Glomerular visceral epithelial cell (primary cell): Measurements from ENCODE around the gene PIGH.
"Not testable (repeated sequence)": the region's sequence is repeated elsewhere in the genome, so short reads cannot be mapped to it uniquely, and the experiment has no call there.

Experiments
- DNase-seq: peaks from one replicate; pipeline ENCODE4 v3.0.0-alpha.2; 2016; ENCODE audit errors: extremely low spot score

Gene PIGH

DNA sequence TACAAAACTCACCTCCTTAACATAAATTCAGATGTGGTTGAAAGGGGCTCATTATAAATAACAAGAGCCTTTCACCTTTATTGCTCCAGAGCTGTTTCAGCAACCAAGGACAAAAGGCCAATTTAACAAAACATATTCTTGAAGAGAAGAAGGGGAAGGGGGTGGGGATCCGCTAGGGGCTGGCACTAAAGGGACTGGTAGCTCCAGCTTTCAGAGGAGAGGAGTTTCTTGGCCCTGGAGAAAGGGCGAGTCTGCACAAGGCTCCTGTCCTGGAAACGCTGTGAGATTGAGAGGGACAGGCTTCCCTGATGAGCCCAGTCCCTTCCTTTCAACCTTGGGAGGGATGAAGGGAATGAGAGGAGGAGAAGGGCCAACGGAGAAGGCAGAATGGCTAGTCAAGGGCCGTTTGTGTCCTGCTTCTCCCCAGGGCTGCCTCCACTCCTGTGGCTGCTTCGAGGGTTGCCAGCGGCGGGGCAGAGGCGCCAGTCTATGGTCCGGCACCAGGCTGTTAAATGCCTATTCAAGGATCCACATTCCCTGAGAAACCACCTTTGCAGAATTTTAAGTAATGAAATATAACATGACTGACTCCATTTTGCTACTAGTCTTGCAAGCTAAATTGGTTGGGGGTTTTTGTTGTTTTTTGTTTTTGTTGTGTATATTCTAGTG lies 9.7 kb upstream of the PIGH start:
- DNase-seq: no peak

DNA sequence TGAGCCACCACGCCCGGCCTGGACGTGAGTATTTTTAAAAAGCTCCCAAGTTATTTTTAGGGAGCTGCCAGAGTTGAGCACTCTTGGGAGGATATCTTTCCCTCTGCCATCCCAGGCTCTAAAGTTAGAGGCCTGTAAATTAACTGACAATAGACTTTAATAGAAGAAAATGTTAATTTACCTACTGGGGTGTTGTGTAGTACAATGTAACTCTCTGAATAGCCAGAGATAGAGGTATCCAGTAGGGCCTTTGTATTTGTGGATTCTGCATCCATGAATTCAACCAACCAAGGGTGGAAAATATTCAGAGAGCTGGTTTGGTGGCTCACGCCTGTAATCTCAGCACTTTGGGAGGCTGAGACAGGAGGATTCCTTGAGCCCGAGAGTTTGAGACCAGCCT lies 7.6 kb upstream of the PIGH start:
- DNase-seq: no peak

DNA sequence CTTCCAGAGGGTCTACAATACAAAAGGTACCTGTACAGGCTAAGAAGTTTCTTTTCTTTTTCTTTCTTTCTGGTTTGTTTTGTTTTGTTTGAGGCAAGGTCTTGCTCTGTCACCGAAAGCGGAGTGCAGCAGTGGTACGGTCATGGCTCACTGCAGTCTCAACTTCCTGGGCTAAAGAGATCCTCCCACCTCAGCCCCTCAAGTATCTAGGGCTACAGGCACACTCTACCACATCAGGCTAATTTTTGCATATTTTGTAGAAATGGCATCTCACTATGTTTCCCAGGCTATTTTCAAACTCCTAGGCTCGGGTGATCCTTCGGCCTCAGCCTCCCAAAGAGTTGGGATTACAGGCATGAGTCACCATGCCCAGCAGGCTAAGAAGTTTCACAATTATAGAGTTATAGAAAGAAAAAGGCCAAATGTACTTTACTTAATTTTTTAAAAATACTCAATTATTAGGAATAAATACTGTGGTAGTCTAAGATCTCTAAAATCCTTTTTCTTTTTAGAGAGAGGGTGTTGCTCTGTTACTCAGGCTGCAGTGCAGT lies 3.0 kb upstream of the PIGH start:
- DNase-seq: no peak

DNA sequence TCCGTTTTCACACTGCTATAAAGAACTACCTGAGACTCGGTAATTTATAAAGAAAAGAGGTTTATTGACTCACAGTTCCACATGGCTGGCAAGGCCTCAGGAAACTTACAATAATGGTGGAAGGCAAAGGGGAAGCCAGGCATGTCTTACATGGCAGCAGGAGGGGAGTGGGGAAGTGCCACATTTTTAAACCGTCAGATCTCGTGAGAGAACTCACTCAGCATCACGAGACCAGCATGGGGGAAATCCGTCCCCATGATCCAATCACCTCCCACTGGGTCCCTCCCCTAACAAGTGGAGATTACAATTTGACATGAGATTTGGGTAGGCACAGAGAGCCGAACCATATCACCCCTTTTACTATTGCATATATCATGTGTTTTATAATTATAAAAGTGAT lies 2.0 kb upstream of the PIGH start:
- DNase-seq: no peak

DNA sequence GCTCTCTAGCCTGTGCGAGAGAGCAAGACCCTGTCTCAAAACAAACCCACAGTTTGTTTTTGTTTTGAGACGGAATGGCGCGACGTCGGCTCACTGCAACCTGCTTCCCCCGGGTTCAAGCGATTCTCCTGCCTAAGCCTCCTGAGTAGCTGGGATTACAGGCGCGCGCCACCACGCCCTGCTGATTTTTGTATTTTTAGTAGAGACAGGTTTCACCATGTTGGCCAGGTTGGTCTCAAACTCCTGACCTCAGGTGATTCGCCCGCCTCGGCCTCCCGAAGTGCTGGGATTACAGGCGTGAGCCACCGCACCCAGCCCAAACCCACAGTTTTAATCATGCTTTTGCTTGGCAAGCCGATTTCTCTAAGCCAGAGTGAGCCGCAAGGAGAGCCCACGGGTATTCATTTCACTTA lies 500 bp upstream of the PIGH start:
- DNase-seq: not testable (repeated sequence)

DNA sequence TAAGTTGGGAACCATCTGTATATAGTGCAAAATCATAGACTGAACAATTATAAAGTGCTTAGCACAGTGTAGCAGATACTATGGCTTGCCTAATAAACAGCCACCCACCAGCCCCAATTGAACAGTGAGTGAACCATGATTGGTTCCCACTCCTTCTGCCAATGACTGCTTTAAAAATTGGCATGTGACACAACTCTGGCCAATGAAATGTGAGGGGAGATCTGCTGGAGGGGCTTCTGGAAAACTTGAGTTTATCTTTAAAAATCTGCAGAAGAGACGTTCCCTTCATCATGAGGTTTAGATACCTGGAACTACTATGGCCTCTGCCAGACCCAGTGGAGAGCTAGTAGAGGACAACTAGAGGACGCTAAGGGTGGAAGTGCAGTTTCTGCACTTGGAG lies 4.7 kb downstream of the PIGH start:
- DNase-seq: no peak

DNA sequence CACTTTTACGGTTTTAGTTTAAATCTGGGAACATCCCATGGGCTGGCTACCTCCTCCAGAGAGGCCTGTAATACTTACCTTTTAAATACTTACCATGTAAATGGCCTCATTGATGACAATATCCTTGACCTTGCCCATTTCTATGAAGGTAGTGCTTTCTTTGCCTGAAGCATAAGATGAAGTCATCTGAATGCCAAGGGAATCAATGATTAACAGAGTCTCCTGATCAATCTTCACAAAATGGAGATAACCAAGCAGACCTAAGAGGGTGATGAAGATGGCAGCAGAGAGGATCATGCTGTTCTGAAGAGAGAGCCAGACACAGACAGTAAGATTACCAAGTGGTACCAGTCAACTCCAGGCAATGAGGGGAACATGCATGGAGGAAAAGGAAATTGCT lies 6.4 kb downstream of the PIGH start:
- not testable (repeated sequence) for DNase-seq

DNA sequence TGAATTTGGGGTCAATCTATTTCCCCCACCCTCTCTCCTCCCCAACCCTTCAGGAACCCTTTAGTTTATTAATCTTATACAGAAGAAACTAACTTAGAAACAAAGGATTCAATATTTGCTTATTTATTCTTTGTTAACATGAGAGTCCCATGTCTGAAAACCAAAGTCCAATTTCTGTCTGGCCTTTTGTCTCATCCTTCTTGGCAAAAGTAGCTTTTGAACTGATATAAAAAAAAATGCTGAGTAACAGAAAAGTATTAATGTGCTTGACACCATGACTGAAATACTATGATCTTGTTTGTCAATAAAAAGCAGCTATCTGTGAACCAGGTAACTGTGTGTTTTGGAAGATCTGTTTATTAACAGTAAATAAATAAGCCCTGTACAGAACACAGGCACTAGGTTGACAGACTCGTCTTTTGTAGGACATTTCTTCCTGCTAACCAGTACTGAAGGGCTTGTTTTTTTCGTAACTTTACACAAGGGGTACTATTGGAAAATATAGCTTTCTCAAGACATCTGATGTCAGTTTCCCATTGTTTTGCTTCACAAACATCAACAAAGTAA lies 10.8 kb downstream of the PIGH start:
- no peak for DNase-seq

DNA sequence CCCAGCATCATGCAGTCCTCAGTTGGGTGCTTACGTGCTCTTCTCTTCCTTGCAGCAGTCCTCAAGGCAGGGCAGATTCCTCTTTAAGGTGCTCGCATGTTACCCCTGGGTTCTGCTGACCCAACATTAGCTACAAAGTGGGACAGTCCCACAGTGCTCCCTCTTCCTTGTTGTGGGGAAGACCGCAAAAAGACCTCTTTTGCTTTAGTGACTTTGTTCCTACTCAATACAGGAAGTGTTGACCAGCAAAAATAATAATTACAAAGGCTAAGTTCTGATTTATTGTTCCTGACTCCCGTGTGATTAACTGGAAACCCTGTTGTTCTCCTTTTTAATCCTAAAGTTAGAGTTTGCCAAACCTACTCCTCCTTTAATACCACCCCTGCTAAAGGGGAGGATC lies 13.7 kb downstream of the PIGH start:
- no peak for DNase-seq

DNA sequence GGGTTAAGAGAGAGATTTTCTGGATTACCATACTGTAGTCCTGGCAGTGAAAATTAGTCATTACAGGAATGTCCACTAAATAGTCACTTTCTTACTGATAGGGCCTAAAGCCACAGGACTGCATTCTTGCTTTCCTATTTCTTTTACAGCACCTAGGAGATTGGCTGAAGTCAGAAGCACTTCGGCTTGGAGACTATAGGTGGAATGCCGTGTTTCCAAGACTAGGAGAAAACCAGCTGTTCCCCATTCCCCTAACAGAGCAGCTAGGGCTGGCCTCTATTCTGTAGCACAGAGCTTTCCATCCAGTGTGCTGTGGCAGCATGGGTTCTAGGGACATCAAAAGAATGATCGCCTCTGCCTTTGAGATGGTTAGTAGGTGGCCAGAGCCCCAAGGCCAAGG lies 15.1 kb downstream of the PIGH start:
- no peak for DNase-seq

DNA sequence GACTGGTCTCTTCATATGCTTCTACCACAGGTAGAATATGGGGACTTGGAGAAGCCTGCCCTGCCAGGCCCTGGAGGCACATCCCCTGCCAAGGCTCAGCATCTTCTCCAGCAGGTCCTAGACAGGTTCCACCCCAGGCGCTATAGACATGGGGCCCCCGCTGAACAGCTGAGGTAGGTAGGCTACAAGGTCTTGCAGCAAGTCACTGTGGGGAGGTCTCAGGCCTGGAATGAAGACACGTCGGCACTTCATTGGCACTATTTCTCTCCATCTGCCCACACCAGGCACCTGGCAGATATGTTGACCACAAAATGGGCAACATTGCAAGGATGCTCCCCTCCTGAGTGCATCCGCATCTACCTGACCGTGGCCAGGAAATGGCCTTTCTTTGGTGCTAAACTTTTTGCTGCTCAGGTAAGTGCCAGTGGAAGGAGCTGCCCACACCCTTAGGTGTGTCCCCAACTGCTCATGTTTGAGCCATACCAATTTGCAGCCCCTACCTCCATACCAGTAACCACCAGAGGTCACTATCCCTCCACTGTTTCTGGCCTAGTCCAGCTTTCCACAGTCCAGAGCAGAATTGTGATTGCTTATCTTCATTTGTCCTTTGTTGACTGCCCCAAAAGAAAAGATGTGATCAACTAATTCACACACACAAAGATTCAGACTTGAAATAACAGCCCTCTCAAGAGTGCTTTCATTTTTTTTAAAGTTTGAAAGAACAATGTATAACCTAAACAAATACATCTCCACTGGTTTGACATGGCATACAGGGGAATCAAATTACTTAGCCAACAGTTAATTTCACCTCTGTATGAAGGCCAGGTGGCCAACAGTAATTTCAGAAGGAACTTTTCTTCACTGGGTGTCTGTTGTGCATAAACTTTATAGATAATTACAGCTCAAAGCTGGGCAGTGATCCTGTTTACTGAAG lies 16.1 kb downstream of the PIGH start:
- DNase-seq: peak; percentile 42

DNA sequence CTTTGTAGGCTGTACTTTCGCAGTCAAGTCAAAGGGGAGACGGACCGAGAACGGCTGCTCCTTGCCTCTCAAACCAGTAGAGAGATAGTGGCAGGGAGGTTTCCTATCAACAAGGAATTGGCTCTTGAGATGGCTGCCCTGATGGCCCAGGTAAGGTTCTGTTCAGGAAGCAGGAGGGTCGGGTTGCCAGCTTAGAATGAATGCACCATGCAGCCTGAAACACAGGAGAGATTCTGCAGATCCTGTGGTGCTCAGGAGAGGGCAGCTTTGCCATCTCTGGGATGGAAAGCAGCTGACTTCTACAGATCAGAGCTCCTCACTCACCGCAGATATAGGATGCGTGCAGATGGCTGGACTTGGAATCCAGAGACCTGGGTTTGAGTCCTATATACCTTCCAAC lies 18.0 kb downstream of the PIGH start:
- no peak for DNase-seq

DNA sequence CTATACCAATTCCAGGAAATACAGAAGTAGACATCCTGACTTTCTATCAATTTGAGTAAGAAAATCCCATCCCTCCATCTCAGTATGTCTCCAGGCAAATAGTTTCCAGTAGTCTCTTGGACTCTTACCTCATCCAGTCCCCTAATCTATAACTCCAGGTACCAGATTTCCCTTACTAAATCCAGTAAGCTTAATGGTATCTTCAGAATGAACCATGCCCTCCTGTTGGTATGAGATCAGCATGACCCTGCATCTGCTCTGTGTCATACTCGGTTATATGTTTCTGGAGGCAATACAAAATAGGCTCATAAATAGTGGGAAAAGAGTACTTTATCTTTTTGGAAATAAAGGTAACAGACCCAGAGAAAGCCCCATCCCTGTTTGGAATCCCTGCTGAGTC lies 18.4 kb downstream of the PIGH start:
- no peak for DNase-seq

DNA sequence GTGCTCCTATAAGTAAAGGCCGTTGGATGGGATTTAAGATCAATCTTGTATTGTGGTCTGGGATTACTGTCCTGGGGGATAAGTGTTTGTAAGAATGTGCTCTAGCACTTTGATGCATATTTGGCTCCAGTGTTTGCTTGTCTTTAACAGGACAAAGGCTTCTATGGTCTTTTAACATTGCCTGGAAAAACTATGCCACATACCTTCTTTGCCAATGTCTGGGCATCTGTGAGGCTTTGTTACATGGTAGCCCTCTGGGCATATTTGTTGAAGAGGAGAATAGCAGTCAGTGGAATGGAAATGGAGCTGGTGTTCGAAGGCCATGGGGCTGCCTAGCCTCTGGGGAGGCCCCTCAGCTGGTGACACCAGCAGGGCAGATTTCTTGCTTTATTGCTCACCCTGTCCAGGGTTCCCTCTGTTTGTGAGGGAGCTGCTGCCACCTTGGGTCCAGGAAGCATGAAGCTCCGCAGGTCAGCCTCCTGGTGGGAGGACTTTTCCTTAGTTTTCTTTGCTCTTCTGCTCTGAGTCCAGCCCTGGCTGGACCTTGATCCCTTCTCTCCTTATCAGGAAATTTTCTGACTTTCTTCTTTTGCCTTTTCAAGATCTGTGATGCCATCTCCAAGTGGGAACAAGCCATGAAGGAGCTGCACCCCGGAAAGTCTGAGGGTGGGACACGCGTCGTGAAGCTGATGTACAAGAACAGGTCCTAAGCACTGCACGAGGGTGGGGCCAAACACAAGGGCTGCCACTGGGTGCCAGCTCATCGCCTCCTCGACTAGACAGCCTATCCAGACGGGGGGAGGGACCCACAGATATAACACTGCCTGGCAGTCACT lies 19.5 kb downstream of the PIGH start:
- DNase-seq: no peak

DNA sequence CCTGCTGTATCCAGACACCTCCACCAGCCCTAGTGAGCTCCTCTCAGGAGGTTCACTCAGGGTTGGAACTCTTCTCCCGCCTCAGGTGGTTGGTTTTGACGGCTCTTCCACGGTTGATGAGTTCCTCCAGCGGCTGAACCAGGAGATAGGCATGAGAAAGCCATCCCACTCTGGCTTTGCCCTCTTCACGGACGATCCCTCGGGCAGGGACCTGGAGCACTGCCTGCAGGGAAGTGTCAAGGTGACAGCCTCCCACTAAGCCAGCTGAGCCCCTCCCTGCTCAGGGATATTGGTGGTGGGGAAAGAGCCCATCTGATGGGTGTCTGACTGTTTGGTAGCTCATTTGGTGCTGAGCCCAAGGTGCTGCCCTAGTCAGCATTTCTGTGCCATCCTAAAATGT lies 20.4 kb downstream of the PIGH start:
- no peak for DNase-seq

DNA sequence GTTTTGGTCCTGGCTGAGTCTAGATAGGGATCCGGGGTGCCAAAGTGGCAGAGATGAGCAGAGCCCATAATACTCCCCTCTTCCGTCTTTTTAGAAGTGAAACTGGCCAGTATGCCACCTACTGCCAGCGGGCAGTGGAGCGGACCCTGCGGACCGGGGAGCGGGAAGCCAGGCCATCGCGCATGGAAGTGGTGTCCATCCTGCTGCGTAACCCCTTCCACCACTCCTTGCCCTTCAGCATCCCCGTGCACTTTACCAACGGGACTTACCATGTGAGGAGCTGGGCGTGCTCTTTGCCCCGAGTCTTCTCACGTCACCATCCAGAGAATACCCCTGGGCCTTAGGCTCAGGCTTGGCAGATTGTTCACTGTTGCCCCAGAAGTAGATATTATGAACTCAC lies 21.0 kb downstream of the PIGH start:
- DNase-seq: no peak

DNA sequence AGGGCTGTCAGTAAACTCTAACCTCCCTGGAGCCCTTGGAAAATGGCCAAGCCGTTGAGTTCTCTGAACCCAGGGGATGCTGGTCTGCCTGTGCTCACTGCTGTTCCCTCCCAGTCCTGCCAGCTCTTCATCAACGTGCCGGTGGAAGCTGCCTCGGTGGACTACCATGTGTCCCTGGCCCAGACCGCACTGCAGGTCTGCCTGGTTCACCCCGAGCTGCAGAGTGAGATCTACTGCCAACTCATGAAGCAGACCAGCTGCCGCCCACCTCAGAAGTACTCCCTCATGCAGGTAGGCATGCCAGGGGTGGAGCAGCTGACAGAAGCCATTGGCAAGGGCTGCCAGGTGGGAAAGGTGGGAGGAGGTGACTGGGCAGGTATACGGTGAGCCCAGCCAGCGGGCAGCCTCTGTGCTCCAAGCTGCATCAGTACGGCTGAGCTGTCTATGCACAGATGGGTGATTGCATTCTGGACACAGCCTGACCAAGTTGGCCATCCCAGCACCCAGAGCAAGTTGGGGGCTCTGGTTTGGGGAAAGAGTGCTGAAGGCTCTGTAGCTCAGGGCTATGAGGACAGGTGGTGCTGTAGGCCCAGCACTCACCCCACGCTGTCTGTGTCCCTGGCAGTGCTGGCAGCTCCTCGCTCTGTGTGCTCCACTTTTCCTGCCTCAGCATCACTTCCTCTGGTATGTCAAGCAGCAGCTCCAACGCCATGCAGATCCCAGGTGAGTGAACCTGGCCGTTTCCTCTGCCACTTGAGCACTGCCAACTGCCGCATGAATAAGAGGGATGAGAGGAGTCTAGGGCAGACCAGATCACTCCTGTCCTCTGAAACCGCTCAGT lies 21.9 kb downstream of the PIGH start:
- DNase-seq: no peak

DNA sequence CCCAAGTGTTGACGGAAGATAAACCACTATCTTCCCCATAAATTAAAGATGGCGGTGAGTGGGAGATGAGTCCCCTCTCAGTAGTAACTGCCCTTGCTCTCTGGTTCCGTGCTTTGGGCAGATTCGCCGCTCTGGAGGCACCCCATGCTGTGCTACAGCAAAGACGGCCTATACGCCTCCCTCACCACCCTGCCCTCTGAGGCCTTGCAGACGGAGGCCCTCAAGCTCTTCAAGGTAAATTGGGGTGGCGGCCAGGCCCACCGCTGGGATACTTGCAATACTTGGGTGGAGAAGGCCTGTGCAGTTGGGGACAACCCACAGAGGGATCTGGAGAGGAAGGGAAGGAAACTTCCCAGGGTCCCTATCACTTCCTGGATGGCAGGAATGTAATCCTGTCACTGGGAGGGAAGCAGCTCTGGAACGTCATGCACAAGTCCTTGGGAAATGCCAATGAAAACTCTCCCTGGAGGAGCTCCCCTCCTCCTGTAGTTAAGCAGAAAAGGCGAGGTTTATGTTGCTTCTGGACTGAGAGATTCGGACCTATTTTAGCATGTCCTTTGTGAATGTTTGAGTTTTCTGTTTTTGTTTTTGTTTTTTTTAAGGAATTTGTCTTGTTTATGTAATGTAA lies 22.8 kb downstream of the PIGH start:
- DNase-seq: no peak

DNA sequence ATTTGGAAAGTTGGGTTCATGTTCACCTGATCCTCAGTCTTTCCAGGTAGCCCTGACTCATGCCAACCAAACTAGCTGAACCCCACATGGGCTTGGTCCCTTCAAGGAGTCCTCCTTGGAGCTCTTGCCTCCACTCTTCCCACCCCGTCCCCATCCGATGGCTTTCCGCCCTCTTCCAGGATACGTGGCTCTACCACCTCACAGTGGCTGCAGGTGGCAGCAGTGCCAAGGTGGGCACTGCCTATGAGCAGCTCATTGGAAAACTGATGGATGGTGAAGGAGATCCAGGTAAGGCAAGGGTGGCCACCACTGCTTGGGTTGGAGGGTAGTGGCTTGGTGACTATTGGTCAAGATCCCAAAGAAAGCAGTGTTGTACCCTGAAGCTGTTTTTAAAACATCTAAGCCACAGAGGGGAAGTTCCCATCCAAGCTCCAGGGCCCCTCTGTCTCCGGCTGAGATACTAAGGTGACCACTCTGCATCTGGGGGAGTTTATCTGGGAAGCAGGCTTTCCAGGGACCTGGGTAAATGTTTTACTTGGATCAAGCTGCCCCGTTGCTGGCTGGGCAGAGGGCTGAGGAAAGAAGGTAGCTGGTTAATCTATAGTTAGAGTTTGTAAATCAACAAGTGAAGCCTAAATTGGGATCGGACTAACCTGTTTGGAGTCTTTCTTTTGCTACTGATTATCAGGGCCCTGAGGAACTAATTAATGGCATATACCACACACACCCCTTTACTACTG lies 23.7 kb downstream of the PIGH start:
- DNase-seq: no peak

DNA sequence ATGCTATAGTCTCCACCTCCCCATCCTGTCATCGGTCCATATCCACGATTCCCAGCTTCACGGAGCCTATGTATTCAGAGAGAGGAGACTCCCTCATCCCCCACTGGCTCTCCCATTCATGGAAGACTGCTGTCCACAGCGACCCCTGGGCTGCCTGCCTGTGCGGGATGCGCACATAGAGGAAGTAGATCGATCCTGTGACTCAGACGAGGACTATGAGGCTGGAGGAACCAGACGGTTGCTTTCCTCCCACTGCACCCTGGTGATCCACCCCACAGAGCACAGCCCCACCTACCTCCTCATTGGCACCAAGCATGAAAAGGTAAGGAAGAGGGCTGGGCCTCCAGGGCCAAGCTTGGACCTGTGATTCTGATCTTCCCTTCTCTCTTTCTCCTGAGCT lies 24.4 kb downstream of the PIGH start:
- no peak for DNase-seq
